ENCODE results near the gene CPZ.

CPZ gene

DNA sequence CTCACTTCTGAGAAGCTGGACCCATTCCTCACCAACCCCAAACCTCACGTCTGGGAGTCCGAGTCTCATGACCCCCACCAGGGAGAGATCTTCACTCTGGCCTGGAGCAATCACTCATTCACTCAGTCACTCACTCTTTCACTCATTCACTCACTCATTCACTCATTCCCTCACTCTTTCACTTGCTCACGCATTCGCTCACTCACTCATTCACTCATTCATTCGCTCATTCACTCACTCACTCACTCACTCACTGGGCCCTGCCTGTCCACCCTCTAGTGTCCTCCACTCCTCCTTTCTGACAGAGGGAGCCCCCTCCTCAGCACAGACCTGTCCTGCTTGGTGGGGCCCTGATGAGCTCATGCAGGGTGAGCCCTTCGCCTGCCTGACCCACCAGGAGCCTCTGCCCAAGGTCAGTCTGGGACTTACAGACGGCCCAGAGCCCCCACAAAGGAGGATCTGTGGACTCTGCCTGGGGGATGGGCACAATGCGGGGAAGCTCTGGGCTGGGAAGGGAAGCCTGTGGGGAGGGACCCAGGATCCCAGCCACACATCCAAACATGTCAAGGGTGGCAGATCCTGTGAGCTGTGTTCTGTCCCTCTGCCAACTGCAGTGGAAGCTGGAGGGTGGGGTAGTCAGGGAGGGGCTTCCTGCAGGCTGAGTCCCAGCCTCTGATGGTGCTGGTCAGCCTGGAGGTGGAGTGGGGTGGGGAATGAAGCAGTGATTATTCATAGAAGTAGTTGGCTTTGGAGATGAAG lies 18.5 kb downstream of the CPZ start:
- TF ChIP-seq, protein P1, sequence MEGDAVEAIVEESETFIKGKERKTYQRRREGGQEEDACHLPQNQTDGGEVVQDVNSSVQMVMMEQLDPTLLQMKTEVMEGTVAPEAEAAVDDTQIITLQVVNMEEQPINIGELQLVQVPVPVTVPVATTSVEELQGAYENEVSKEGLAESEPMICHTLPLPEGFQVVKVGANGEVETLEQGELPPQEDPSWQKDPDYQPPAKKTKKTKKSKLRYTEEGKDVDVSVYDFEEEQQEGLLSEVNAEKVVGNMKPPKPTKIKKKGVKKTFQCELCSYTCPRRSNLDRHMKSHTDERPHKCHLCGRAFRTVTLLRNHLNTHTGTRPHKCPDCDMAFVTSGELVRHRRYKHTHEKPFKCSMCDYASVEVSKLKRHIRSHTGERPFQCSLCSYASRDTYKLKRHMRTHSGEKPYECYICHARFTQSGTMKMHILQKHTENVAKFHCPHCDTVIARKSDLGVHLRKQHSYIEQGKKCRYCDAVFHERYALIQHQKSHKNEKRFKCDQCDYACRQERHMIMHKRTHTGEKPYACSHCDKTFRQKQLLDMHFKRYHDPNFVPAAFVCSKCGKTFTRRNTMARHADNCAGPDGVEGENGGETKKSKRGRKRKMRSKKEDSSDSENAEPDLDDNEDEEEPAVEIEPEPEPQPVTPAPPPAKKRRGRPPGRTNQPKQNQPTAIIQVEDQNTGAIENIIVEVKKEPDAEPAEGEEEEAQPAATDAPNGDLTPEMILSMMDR (IDR thresholded peaks at IDR 0.05; ENCODE audit: low read depth, low read length): no peak
- Histone ChIP-seq H3K4me1 (no peaks in the 10 kb centered on the region), H3K4me3 (ENCODE audit: low read depth, low read length) (no peak overlapping the region), H3K9me3 (no peaks in the 10 kb centered on the region), H3K27me3 (peaks cover 18% of the 10 kb centered on the region), H3K36me3 (no peaks in the 10 kb centered on the region)
- DNase-seq: no peak

DNA sequence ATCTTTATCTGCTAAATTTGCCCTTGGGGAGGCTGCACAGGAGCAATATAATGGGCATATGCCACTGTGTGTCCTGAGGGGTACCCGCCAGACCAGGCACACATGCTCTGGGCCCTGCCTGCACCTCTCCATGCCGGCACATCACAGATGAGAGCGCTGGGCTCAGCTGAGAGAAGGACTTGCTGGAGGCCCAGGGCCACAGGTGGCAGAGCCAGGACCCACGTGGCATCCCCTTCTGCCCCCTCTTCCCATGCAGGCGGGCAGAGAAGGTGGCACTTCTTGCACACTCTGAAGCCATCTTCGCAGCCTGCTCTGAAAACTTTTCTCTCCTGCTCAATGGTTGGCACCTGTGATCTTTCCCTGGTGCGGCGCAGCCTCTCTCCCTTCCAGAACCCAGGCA lies 20.1 kb downstream of the CPZ start:
- H3K27me3 ChIP-seq: 0 out of 2 replicates have a peak, but pooled peaks cover 3% of the 10 kb centered on the region
- peaks cover 3% of the 10 kb centered on the region; the same call in 1 of the 2 replicates for H3K4me1 ChIP-seq
- H3K36me3 ChIP-seq: no peaks in the 10 kb centered on the region
- H3K4me3 ChIP-seq (ENCODE audit: low read depth, low read length): no peak overlapping the region
- TF ChIP-seq, protein P1 (IDR thresholded peaks at IDR 0.05; ENCODE audit: low read depth, low read length): no peak
- no peaks in the 10 kb centered on the region for H3K9me3 ChIP-seq
- DNase-seq: no peak

DNA sequence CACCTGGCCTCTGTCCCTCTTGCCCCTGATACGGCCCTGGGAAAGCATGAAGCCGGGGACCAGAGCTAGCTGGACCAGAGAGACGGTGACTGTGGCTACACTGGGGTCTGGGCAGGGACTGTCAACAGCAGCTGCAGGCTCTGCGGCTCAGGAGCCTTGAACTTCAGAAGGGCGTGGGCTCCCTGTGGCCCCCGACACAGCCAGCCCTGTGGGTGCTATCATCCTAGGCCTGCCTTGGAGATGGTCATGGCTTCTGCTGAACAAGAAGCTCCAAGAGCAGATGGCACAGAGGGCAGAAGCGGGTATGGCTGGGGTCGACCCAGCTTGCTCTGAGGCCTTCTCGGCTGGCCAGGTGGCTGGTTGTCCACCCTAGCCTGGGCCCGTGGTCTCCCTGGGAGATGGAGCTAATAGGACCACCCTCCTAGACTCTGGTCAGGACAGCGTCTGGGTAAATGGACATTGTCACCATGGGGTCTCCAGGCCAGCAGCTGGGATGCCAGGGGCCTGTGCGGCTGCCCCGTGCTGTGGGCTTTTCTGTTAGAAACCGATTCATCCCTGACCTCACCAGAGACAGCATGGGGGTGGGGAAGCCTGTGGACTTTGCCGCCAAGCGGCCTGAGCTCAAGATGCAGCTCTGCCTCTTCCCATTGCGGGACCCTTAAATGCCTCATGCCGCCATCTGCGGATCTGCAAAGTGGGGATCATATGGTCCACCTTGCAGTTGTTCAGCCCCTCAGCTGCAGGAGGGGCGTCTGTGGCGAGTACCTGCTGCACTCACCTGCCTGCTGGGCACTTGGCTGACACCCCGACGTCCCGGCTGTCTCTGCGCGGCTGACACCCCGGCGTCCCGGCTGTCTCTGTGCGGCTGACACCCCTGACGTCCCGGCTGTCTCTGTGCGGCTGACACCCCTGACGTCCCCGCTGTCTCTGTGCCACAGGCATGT lies 21.1 kb downstream of the CPZ start:
- H3K4me3 ChIP-seq (ENCODE audit: low read depth, low read length): no peak overlapping the region
- no peaks in the 10 kb centered on the region for H3K9me3 ChIP-seq
- H3K4me1 ChIP-seq: peaks cover 3% of the 10 kb centered on the region; the same call in 1 of the 2 replicates
- no peak for DNase-seq
- no peaks in the 10 kb centered on the region for H3K36me3 ChIP-seq
- TF ChIP-seq, protein P1 (IDR thresholded peaks at IDR 0.05; ENCODE audit: low read depth, low read length): no peak
- 0 out of 2 replicates have a peak, but pooled peaks cover 3% of the 10 kb centered on the region for H3K27me3 ChIP-seq

DNA sequence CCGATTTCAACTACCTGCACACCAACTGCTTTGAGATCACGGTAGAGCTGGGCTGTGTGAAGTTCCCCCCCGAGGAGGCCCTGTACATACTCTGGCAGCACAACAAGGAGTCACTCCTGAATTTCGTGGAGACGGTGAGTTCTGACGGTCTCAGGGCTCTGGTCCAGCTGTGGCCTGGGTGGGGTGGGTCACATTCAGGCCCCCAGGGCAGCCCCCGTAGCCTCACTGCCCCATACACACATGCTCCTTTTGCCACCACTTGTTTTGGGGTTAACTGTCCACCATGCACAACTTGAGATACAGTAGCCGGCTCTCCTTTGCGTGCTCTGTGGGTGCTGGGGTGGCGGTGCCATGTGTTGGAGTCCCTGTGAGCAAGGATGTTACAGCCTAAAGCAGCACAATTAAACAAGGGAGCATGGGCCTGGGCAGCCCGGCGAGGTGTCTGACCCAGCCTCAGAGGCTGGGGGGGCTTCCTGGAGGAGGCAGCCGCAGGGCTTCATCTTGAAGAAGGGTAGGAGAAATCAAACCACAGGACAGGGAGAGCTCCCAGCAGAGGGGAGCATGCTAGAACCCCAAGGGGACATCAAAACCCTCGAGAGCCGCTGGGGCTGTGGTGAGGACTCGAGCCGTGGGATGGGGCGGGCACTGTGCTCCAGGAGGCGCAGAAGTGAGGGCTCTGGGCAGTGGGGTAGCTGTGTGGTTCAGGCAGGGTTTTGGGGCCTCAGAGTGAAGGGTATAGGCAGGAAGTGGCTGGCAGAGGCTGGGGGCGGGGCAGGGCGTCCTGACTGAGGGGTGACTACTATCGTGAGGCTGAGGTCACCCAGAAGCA lies 22.0 kb downstream of the CPZ start:
- DNase-seq: no peak
- H3K9me3 ChIP-seq: no peaks in the 10 kb centered on the region
- peaks cover 3% of the 10 kb centered on the region; the same call in 1 of the 2 replicates for H3K4me1 ChIP-seq
- no peak overlapping the region for H3K4me3 ChIP-seq (ENCODE audit: low read depth, low read length)
- TF ChIP-seq, protein P1 (IDR thresholded peaks at IDR 0.05; ENCODE audit: low read depth, low read length): no peak
- H3K27me3 ChIP-seq: 0 out of 2 replicates have a peak, but pooled peaks cover 2% of the 10 kb centered on the region
- H3K36me3 ChIP-seq: no peaks in the 10 kb centered on the region

GRCh38 chr4:8615366-8615765 lies 22.8 kb downstream of the CPZ start:
- TF ChIP-seq, protein P1 (IDR thresholded peaks at IDR 0.05; ENCODE audit: low read depth, low read length): no peak
- Histone ChIP-seq H3K9me3 (no peaks in the 10 kb centered on the region), H3K4me1 (peaks cover 3% of the 10 kb centered on the region; the same call in 1 of the 2 replicates), H3K36me3 (no peaks in the 10 kb centered on the region), H3K4me3 (ENCODE audit: low read depth, low read length) (no peak overlapping the region), H3K27me3 (no peaks in the 10 kb centered on the region)
- DNase-seq: no peak

Measured in BE2C (cell line).